NCI-H146 (cell line): ENCODE results near the gene IL1R1.

ENCODE experiments used
- DNase-seq: peaks from one replicate; lab custom pipeline; 2025; lab: John Stamatoyannopoulos, UW

The IL1R1 gene

GRCh38 chr2:102208774-102209173 is 66.2 kb downstream of the IL1R1 start:
- no peak for DNase-seq

GRCh38 chr2:102209474-102209873 is 66.9 kb downstream of the IL1R1 start:
- no peak for DNase-seq

- no peak for DNase-seq
Measured at GRCh38 chr2:102217032-102217431, 74.5 kb downstream of the IL1R1 start.

GRCh38 chr2:102224824-102225739 is 82.5 kb downstream of the IL1R1 start:
- DNase-seq: no peak

GRCh38 chr2:102226171-102226570 is 83.6 kb downstream of the IL1R1 start:
- DNase-seq: no peak

- DNase-seq: no peak
Measured at GRCh38 chr2:102226612-102227391, 84.3 kb downstream of the IL1R1 start.

GRCh38 chr2:102229141-102229769 is 86.7 kb downstream of the IL1R1 start:
- no peak for DNase-seq
